RWPE2 (cell line): Measurements from ENCODE around the gene B4GALT3.

Experiments used
- ATAC-seq: fragments of 200-7000 bp; cut with Tn5 transposase; 3 replicates; pipeline ENCODE4 v1.9.1; 2021; ENCODE audit warnings: low read depth
- DNase-seq: peaks from one replicate; pipeline ENCODE4 v3.0.0-alpha.2; 2020; ENCODE audit warnings: low spot score
- H3K27ac ChIP-seq: fragments of 450-650 bp; 2 replicates; pipeline ENCODE4 v1.5.1; 2017; ENCODE audit warnings: mild to moderate bottlenecking; ENCODE audit not compliant: poor library complexity, severe bottlenecking
- H3K27me3 ChIP-seq: fragments of 250-450 bp; sonication (Bioruptor Pico); 2 replicates; pipeline ENCODE4 v1.5.1; 2021; ENCODE audit warnings: mild to moderate bottlenecking, moderate library complexity; ENCODE audit not compliant: insufficient read depth, poor library complexity, severe bottlenecking
- H3K36me3 ChIP-seq: fragments of 250-450 bp; sonication (Bioruptor Pico); 2 replicates; pipeline ENCODE4 v1.5.1; 2020; ENCODE audit warnings: low read depth, mild to moderate bottlenecking, moderate library complexity
- H3K4me1 ChIP-seq: fragments of 250-450 bp; sonication (Bioruptor Pico); 2 replicates; pipeline ENCODE4 v1.5.1; 2021; ENCODE audit warnings: mild to moderate bottlenecking, moderate library complexity; ENCODE audit not compliant: insufficient read depth, poor library complexity, severe bottlenecking
- H3K4me3 ChIP-seq: fragments of 250-450 bp; sonication (Bioruptor Pico); 2 replicates; pipeline ENCODE4 v1.5.1; 2021; ENCODE audit warnings: mild to moderate bottlenecking, moderate library complexity; ENCODE audit not compliant: severe bottlenecking
- H3K9me3 ChIP-seq: fragments of 250-450 bp; sonication (Bioruptor Pico); 2 replicates; pipeline ENCODE4 v1.5.1; 2021; ENCODE audit warnings: mild to moderate bottlenecking, moderate library complexity; ENCODE audit not compliant: severe bottlenecking
- CTCF ChIP-seq: fragments of 450-650 bp; IDR thresholded peaks from one replicate; pipeline ENCODE4 v1.5.1; 2017; ENCODE audit warnings: mild to moderate bottlenecking, moderate library complexity; ENCODE audit not compliant: poor library complexity, severe bottlenecking

The B4GALT3 gene

GRCh38 chr1:161159087-161159912 lies 18.0 kb downstream of the B4GALT3 start, which contains the start of gene USP21:
USP21 (plus strand) TSS chr1:161159500; CDS start chr1:161160641, 1,141 bp downstream.
- TF ChIP-seq CTCF: peak; percentile 24
- H3K27me3 ChIP-seq: no peaks in the 10 kb centered on the region
- H3K4me3 ChIP-seq: peak within 1 kb of the TSS; percentile 57
- no peaks in the 10 kb centered on the region for H3K4me1 ChIP-seq
- peaks cover 20% of the 10 kb centered on the region for H3K36me3 ChIP-seq
- H3K9me3 ChIP-seq: no peaks in the 10 kb centered on the region
- ATAC-seq: peak; percentile 92
- DNase-seq: peak; percentile 89
- H3K27ac ChIP-seq: peak within 1 kb of the TSS; percentile 47

DNA sequence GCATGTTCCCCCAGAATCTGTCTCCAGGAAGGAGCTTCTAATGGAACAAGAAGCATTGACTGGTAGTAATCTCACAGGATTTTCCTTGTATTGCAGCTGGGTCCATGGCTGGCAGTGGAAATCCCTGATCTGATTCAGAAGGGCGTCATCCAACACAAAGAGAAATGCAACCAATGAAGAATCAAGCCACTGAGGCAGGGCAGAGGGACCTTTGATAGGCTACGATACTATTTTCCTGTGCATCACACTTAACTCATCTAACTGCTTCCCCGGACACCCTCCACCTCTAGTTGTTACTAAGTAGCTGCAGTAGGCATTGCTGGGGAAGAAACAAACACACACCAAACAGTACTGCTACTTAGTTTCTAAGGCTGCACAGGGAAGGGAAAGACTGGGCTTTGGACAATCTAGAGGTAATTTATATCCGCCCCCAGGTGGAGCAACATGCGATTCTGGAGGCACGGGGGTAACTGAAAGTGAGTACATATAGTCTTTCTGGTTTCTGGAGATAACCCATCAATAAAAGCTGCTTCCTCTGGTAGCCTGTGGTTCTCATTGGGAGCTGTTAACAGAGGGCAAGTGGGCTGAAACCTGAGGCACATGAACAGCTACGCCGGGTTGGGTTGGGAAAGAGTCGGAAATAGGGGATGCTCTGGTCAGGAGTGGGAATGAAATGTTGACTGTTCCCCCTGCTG lies 18.8 kb downstream of the B4GALT3 start:
- TF ChIP-seq CTCF: no peak
- Histone ChIP-seq H3K27ac (peak overlapping the region; percentile 47), H3K4me3 (peak overlapping the region; percentile 57)

DNA sequence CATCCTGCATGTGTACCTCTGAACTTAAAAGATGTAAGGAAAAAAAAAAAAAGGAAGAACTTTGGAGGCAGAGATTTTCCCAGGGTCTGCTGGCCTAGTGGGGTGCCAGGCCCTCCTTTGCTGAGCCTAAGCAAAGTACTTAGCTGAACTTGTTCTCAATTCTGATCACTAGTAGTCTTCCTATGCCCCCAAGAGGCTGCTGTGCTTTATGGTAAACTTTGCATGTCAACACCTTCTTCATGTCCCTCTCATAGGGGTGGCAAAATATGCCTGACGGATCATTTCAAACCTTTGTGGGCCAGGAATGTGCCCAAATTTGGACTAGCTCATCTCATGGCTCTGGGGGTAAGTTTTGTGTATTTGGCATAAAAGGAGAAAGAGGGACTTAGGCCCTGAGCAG lies 19.4 kb downstream of the B4GALT3 start:
- no peak for TF ChIP-seq CTCF
- no peak overlapping the region for H3K4me3 ChIP-seq
- no peak overlapping the region for H3K27ac ChIP-seq
- no peaks in the 10 kb centered on the region for H3K9me3 ChIP-seq
- H3K4me1 ChIP-seq: no peaks in the 10 kb centered on the region
- ATAC-seq (no peak), DNase-seq (no peak)
- peaks cover 15% of the 10 kb centered on the region for H3K36me3 ChIP-seq
- H3K27me3 ChIP-seq: no peaks in the 10 kb centered on the region

More for the DNA sequence above, 18.8 kb downstream of the B4GALT3 start:
- H3K4me1 ChIP-seq: no peaks in the 10 kb centered on the region
- peaks cover 20% of the 10 kb centered on the region for H3K36me3 ChIP-seq
- DNase-seq (no peak), ATAC-seq (no peak; the same call in 1 of the 3 replicates)
- H3K9me3 ChIP-seq: no peaks in the 10 kb centered on the region
- H3K27me3 ChIP-seq: no peaks in the 10 kb centered on the region

GRCh38 chr1:161153682-161154337 lies 23.5 kb downstream of the B4GALT3 start, which contains the start of gene UFC1:
UFC1 (plus strand) TSS chr1:161153978; CDS start chr1:161153998, 20 bp downstream.
- Histone ChIP-seq H3K27ac (peak within 1 kb of the TSS; percentile 86), H3K9me3 (no peaks in the 10 kb centered on the region), H3K36me3 (no peaks in the 10 kb centered on the region; the same call in 1 of the 2 replicates), H3K4me3 (peak within 1 kb of the TSS; percentile 64), H3K27me3 (no peaks in the 10 kb centered on the region), H3K4me1 (no peaks in the 10 kb centered on the region)
- ATAC-seq (peak; percentile 94), DNase-seq (peak; percentile 79)
- no peak for TF ChIP-seq CTCF
